CD14-positive monocyte (primary cell): Measurements from ENCODE around the gene TREX2. TPM values are rescaled to one million over a fixed set of nuclear protein-coding genes. Genes with fewer than 3 reads are reported as not detected.

Experiments
- DNase-seq, 3 donors: peaks; one replicate each; pipeline ENCODE4 v3.0.0-alpha.2; 2011 to 2022
- H2AFZ ChIP-seq: 2 replicates; pipeline ENCODE4 v1.6.0; 2012; ENCODE audit warnings: mild to moderate bottlenecking, low read depth, low read length, inconsistent platforms; ENCODE audit not compliant: insufficient read depth, poor library complexity, severe bottlenecking
- H3K27ac ChIP-seq, 2 donors: 1 replicate in 1 of 2; 2 replicates in 1 of 2; pipeline ENCODE4 v1.5.1; 2012 to 2013; ENCODE audit warnings: low read length in 2 of 2, control low read depth in 1 of 2, inconsistent platforms in 1 of 2, low read depth in 1 of 2, mild to moderate bottlenecking in 1 of 2
- H3K27me3 ChIP-seq, 2 donors: one replicate each; pipeline versions ENCODE4 v1.6.0 to v1.6.1; 2011 to 2013; ENCODE audit warnings: low read length in 2 of 2; ENCODE audit not compliant: control insufficient read depth in 2 of 2, insufficient read depth in 2 of 2
- H3K36me3 ChIP-seq, 2 donors: replicated peaks in 1 of 2; 1 replicate in 1 of 2; 2 replicates in 1 of 2; pipeline versions ENCODE4 v1.5.1 to v1.6.1; 2012 to 2013; ENCODE audit warnings: low read length in 2 of 2, control low read depth in 1 of 2, inconsistent platforms in 1 of 2, mild to moderate bottlenecking in 1 of 2; ENCODE audit not compliant: insufficient read depth in 2 of 2, control insufficient read depth in 1 of 2
- H3K4me1 ChIP-seq, 2 donors: 1 replicate in 1 of 2; 2 replicates in 1 of 2; pipeline versions ENCODE4 v1.5.1 to v1.6.1; 2012 to 2013; ENCODE audit warnings: low read length in 2 of 2, control low read depth in 1 of 2, inconsistent platforms in 1 of 2, mild to moderate bottlenecking in 1 of 2, moderate library complexity in 1 of 2; ENCODE audit not compliant: insufficient read depth in 2 of 2, control insufficient read depth in 1 of 2
- H3K4me2 ChIP-seq: replicated peaks from 2 replicates; pipeline ENCODE3; 2012; ENCODE audit warnings: low read length, moderate library complexity, mild to moderate bottlenecking; ENCODE audit not compliant: poor library complexity, severe bottlenecking; ENCODE audit errors: extremely low read depth
- H3K4me3 ChIP-seq, 3 experiments: fragments of 200-600 bp in 1 of 3; sonication (generic) in 1 of 3; replicated peaks in 1 of 3; 1 replicate in 2 of 3; 2 replicates in 1 of 3; pipeline ENCODE4 v1.5.1; 2011 to 2013; ENCODE audit warnings: low read length in 3 of 3, mild to moderate bottlenecking in 3 of 3, control low read depth in 2 of 3, low read depth in 2 of 3, inconsistent platforms in 1 of 3, moderate library complexity in 1 of 3
- H3K79me2 ChIP-seq: 2 replicates; pipeline ENCODE4 v1.6.0; 2012; ENCODE audit warnings: mild to moderate bottlenecking, control low read depth, inconsistent platforms, low read length, moderate library complexity; ENCODE audit not compliant: insufficient read depth
- H3K9ac ChIP-seq: 2 replicates; pipeline ENCODE4 v1.6.0; 2017; ENCODE audit warnings: low read length, mild to moderate bottlenecking; ENCODE audit not compliant: insufficient read depth, poor library complexity, severe bottlenecking
- H3K9me3 ChIP-seq, 2 donors: replicated peaks in 1 of 2; 1 replicate in 1 of 2; 2 replicates in 1 of 2; pipeline versions ENCODE4 v1.5.1 to v1.6.1; 2012 to 2013; ENCODE audit warnings: low read length in 2 of 2, control low read depth in 1 of 2; ENCODE audit not compliant: control insufficient read depth in 1 of 2, insufficient read depth in 1 of 2
- H4K20me1 ChIP-seq: 2 replicates; pipeline ENCODE4 v1.6.0; 2012; ENCODE audit warnings: mild to moderate bottlenecking, low read length, control low read depth, moderate library complexity; ENCODE audit not compliant: insufficient read depth
- H3K27ac Mint-ChIP-seq, 7 donors: one replicate each; pipeline ENCODE4 v1.8.0; 2020; ENCODE audit warnings: mild to moderate bottlenecking in 7 of 7, mixed read lengths in 7 of 7, moderate library complexity in 6 of 7, inconsistent platforms in 2 of 7
- H3K27me3 Mint-ChIP-seq, 3 donors: one replicate each; pipeline ENCODE4 v1.8.0; 2021 to 2022; ENCODE audit warnings: low read depth in 3 of 3, mild to moderate bottlenecking in 3 of 3, mixed read lengths in 3 of 3, moderate library complexity in 3 of 3, inconsistent platforms in 1 of 3
- H3K36me3 Mint-ChIP-seq, 2 donors: one replicate each; pipeline ENCODE4 v1.8.0; 2020; ENCODE audit warnings: mixed read lengths in 2 of 2, inconsistent platforms in 1 of 2, mild to moderate bottlenecking in 1 of 2
- H3K4me1 Mint-ChIP-seq: one replicate; pipeline ENCODE4 v1.8.0; 2020; ENCODE audit warnings: mild to moderate bottlenecking, mixed read lengths
- H3K4me3 Mint-ChIP-seq, 2 donors: one replicate each; pipeline ENCODE4 v1.8.0; 2020; ENCODE audit warnings: mild to moderate bottlenecking in 2 of 2, mixed read lengths in 2 of 2, moderate library complexity in 1 of 2
- H3K9me3 Mint-ChIP-seq, 7 donors: one replicate each; pipeline ENCODE4 v1.8.0; 2020 to 2022; ENCODE audit warnings: mixed read lengths in 7 of 7, mild to moderate bottlenecking in 6 of 7, moderate library complexity in 6 of 7, inconsistent platforms in 2 of 7
- CTCF ChIP-seq: fragments of 200-600 bp; IDR thresholded peaks from one replicate; pipeline ENCODE4 v1.8.0; 2022; ENCODE audit warnings: antibody characterized with exemption, mild to moderate bottlenecking
- WGBS: methylation state at CpG from one replicate; pipeline ENCODE4 v1.1.5; 2013; ENCODE audit warnings: missing lambda C conversion rate; ENCODE audit not compliant: insufficient coverage; 5-methylcytosine and 5-hydroxymethylcytosine counted together
- intact Hi-C, 2 donors: fragments of 100-400 bp; cut with micrococcal nuclease; formaldehyde crosslinking; loops; one replicate each; pipeline versions ENCODE4 v1.15.0 to v1.15.1; 2023
- polyA plus RNA-seq, 3 donors: library from polyadenylated mRNA; depleted of rRNA in 1 of 3; unstranded in 2 of 3; stranded (reverse) in 1 of 3; fragments of 300-500 nt in 2 of 3; fragments of >200 nt in 1 of 3; fragmentation: Illumina TruSeq in 2 of 3; gene quantifications; 1 replicate in 2 of 3; 2 replicates in 1 of 3; pipeline ENCODE4 v1.2.3, GENCODE V29; 2012 to 2021

TREX2 gene
- polyA plus RNA-seq, 3 donors: 1.5 TPM; not detected in 2

GRCh38 chrX:153471663-153472280 is 25.9 kb upstream of the TREX2 start:
- Mint-ChIP-seq H3K9me3 (peaks cover 0 to 5% (median 2%) of the 10 kb centered on the region in 7 donors), H3K36me3 (peaks cover 0 to 7% of the 10 kb centered on the region in 2 donors), H3K27ac (peak overlapping the region in 1 of 7 donors; percentile 25), H3K4me1 (peaks cover 15% of the 10 kb centered on the region), H3K4me3 (no peak overlapping the region), H3K27me3 (peaks cover 10 to 22% (median 18%) of the 10 kb centered on the region in 3 donors)
- H2AFZ ChIP-seq: peak overlapping the region; percentile 67
- H3K79me2 ChIP-seq: peaks cover 26% of the 10 kb centered on the region
- DNase-seq: no peak
- no peak overlapping the region for H3K27ac ChIP-seq
- H3K4me3 ChIP-seq: no peak overlapping the region
- peaks cover 20 to 21% of the 10 kb centered on the region in 2 donors for H3K4me1 ChIP-seq
- no peak overlapping the region for H3K9ac ChIP-seq
- no peak for TF ChIP-seq CTCF
- H3K36me3 ChIP-seq: no peaks in the 10 kb centered on the region
- no peaks in the 10 kb centered on the region for H3K9me3 ChIP-seq
- no CpG with 5 or more reads among the region's 11 CpGs for WGBS
- intact Hi-C loops: loop anchor here (2.0 to 10.0 kb wide), 5 partner anchors 36 to 641 kb away; partner anchors contain the start of genes CCNQ (in 2 of the 2), CETN2 (in 1 of the 2) and NSDHL (in 1 of the 2)
- H3K27me3 ChIP-seq: peaks cover 0 to 8% of the 10 kb centered on the region in 2 donors
- H4K20me1 ChIP-seq: peaks cover 13% of the 10 kb centered on the region
- no peak overlapping the region for H3K4me2 ChIP-seq

GRCh38 chrX:153470411-153471363 is 24.8 kb upstream of the TREX2 start, which contains the start of gene HAUS7:
Gene HAUS7, minus strand, starts transcription at chrX:153470576. Its CDS starts 19 bp downstream, at chrX:153470557.
- peak within 1 kb of the TSS in 6 of 7 donors; percentile 25 to 84 (median 76) for H3K27ac Mint-ChIP-seq
- WGBS: 0% methylated on average over 23 of the region's 70 CpGs
- peak; percentile 49 for TF ChIP-seq CTCF

More at GRCh38 chrX:153470411-153471363, 24.8 kb upstream of the TREX2 start, which contains the start of gene HAUS7:
- H3K9me3 Mint-ChIP-seq: peaks cover 0 to 5% (median 2%) of the 10 kb centered on the region in 7 donors
- peaks cover 7% of the 10 kb centered on the region in 2 donors for H3K36me3 Mint-ChIP-seq
- H3K4me2 ChIP-seq: peak within 1 kb of the TSS; percentile 91
- peaks cover 2 to 9% of the 10 kb centered on the region in 2 donors for H3K36me3 ChIP-seq
- peak within 1 kb of the TSS; percentile 52 to 83 (median 71) for H3K4me3 ChIP-seq
- peaks cover 13% of the 10 kb centered on the region for H4K20me1 ChIP-seq
- peaks cover 0 to 8% of the 10 kb centered on the region in 2 donors for H3K27me3 ChIP-seq
- peak within 1 kb of the TSS; percentile 83 for H2AFZ ChIP-seq
- H3K4me1 ChIP-seq: peaks cover 20 to 21% of the 10 kb centered on the region in 2 donors
- peaks cover 26% of the 10 kb centered on the region for H3K79me2 ChIP-seq
- peak within 1 kb of the TSS; percentile 67 for H3K9ac ChIP-seq
- intact Hi-C loops: loop anchor here (2.0 to 10.0 kb wide), 5 partner anchors 37 to 640 kb away; partner anchors contain the start of genes CCNQ (in 2 of the 2), CETN2 (in 1 of the 2) and NSDHL (in 1 of the 2)
- H3K27me3 Mint-ChIP-seq: peaks cover 7 to 15% (median 14%) of the 10 kb centered on the region in 3 donors
- no peaks in the 10 kb centered on the region for H3K9me3 ChIP-seq
- peak; percentile 78 to 92 (median 91) for DNase-seq
- H3K27ac ChIP-seq: peak within 1 kb of the TSS in 1 of 2 donors; percentile 78
- H3K4me3 Mint-ChIP-seq: peak within 1 kb of the TSS; percentile 82 to 86
- H3K4me1 Mint-ChIP-seq: peaks cover 15% of the 10 kb centered on the region
